Measurements from ENCODE around the gene NOTCH1. TPM values are rescaled to one million over a fixed set of nuclear protein-coding genes. Genes with fewer than 3 reads are reported as not detected.
A peak's percentile ranks its signal among the peaks of the same experiment; 100 is the strongest.

Gene NOTCH1
- total RNA-seq, 1 donor from 2014 or later, result 16.8 TPM

DNA sequence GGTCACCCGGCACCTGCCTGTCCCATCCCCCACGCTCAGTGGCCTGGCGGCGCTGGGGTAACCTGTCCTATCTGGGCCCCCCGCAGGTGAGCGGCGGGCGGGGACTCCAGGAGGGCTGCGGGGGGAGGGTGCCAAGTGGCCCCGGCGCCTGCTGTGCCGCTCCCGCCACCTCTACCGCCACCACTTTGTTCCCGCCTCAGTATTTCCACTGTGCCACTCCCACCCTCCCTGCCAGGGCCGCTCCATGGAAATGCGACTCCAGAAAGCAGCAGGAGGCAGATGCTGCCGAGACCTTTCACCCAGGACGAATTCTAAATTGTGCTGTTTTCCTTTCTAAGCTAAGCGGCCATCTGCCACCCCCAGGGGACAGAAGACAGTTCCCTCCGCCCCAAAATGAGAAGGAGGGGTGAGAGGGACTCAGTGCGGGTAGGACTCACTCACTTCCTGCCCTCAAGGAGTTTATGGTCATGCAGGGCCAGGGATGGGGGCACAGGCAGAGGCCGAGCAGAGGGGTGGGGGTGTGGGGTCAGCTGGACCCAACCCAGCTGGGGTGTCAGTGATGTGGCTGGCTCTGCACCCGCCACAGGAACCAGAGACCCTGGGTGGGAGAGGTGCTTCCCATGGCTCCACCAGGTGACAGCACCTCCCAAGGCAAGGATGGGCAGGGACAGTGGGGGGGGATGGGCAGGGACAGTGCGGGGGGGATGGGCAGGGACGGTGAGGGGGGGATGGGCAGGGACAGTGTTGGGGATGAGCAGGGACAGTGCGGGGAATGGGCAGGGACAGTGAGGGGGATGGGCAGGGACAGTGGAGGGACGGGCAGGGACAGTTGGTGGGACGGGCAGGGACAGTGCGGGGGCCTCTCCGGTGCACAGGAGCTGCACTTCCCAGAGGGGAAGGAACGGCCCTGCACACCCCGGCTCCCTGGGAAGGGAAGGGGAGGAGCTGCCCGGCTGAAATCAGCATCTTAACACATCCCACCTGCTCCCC is 17.8 kb downstream of the NOTCH1 start:
- intact Hi-C loops (cut with DNase I), result no loop called here
- ATAC-seq (ENCODE audit: poor library complexity) (no peak), DNase-seq (no peak)

GRCh38 chr9:136527131-136527530 is 18.7 kb downstream of the NOTCH1 start:
- DNase-seq, result no peak
- intact Hi-C loops (cut with DNase I), result no loop called here
- ATAC-seq (ENCODE audit: poor library complexity), result no peak

- ATAC-seq (ENCODE audit: poor library complexity) (no peak), DNase-seq (no peak)
- intact Hi-C loops (cut with DNase I), result no loop called here
Observed at GRCh38 chr9:136526625-136527066, 19.2 kb downstream of the NOTCH1 start.

DNA sequence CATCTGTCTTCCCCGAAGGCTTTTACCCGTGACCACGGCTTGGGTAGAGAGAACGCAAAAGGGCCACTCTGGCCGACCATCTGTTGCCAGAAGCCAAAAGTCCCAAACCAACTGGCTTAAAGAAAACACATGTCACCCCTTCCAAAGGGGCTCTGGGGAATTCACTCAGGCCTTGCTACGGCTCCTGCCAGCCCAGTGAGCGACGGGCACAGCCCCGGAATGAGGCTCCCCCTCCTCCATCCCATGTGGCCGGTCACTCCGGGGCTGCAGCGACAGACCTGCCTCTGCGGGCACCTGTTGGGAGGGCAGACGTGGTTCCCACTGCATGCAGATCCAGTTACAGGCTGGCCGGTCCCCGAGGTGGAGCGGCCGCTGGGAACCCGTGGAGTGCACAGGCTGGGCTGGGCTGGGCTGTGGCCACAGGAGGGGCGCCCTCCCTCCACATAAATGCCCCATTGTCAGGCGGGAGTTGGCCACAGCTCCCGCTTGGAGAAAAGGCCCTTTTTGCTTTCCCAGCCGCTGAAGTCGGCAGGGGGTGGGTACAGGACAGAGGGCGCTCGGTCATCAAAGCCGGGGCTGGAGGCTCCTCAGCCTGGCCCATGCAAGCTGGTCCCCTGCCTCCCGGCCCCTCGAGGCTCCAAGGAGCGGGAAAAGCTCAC is 19.9 kb downstream of the NOTCH1 start:
- no peak for DNase-seq
- peak; percentile 18 for ATAC-seq (ENCODE audit: poor library complexity)
- intact Hi-C loops (cut with DNase I), result no loop called here

- no peak for DNase-seq
- no peak for ATAC-seq (ENCODE audit: poor library complexity)
- intact Hi-C loops (cut with DNase I), result no loop called here
Observed at GRCh38 chr9:136525207-136525606, 20.6 kb downstream of the NOTCH1 start.

DNA sequence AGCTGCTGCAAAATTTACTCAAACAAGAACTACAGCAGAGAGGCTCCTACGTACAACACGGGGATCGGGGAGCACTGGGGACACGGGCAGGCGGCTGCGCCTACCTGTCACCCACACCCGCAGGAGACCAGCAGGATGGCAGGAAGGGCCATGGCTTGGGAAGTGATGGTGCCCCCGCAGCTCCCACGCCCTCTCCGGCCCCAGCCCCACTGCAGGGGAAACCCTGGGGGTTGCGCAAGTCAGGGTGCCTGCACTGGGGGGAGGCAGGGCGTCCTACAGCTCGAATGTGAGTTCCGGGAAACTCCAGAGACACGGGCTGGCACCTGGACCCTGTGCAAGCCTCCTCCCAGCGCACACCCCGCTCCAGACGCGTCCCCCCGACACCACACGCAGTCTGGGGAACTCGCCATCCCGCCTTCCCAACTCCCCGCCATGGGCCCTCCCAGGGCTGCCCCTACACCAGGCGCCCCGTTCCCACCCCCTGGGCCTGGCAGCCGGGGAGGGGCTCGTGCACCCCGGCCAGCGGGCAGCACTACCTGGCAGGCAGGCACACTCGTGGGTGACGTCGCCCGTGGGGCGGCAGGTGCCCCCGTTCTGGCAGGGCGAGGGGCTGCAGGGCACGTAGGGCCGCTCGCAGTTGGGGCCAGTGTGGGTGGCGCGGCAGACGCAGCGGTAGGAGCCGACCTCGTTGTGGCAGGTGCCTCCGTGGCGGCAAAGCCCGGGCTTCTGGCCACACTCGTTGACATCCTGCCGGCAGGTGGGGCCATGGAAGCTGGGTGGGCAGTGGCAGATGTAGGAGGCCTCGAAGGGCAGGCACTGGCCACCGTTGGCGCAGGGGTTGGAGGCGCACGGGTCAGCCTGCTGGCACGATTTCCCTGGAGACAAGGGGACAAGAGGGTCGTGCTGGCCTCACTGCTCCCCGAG is 23.3 kb downstream of the NOTCH1 start:
- intact Hi-C loops (cut with DNase I), result no loop called here
- no peak for DNase-seq
- no peak for ATAC-seq (ENCODE audit: poor library complexity)

- ATAC-seq (ENCODE audit: poor library complexity), result peak; percentile 32
- intact Hi-C loops (cut with DNase I), result no loop called here
- peak; percentile 77 for DNase-seq
Observed at GRCh38 chr9:136521537-136521936, 24.3 kb downstream of the NOTCH1 start.

- intact Hi-C loops (cut with DNase I), result no loop called here
- ATAC-seq (ENCODE audit: poor library complexity) (no peak), DNase-seq (no peak)
Observed at GRCh38 chr9:136520053-136520540, 25.8 kb downstream of the NOTCH1 start.

GRCh38 chr9:136519263-136520052 is 26.4 kb downstream of the NOTCH1 start:
- DNase-seq (no peak), ATAC-seq (ENCODE audit: poor library complexity) (no peak)
- intact Hi-C loops (cut with DNase I), result no loop called here

GRCh38 chr9:136518623-136519022 is 27.2 kb downstream of the NOTCH1 start:
- DNase-seq, result no peak
- no peak for ATAC-seq (ENCODE audit: poor library complexity)
- intact Hi-C loops (cut with DNase I), result no loop called here

DNA sequence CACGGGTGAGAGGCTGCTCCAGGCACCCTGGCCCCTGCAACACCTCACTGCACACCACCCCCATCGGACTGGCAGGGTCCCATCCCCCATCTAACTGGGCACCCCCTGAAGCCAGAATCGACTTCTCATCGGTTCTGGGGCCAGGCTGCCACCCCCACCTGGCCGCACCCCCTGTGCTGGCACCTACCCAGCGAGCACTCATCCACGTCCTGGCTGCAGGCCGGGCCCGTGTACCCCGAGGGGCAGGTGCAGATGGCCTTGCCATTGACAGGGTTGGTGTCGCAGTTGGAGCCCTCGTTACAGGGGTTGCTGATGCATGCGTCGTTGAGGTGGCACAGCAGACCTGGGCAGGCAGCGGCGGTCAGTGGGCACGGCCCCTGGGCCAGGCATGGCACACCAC is 27.9 kb downstream of the NOTCH1 start:
- ATAC-seq (ENCODE audit: poor library complexity), result no peak
- no peak for DNase-seq
- intact Hi-C loops (cut with DNase I), result no loop called here

DNA sequence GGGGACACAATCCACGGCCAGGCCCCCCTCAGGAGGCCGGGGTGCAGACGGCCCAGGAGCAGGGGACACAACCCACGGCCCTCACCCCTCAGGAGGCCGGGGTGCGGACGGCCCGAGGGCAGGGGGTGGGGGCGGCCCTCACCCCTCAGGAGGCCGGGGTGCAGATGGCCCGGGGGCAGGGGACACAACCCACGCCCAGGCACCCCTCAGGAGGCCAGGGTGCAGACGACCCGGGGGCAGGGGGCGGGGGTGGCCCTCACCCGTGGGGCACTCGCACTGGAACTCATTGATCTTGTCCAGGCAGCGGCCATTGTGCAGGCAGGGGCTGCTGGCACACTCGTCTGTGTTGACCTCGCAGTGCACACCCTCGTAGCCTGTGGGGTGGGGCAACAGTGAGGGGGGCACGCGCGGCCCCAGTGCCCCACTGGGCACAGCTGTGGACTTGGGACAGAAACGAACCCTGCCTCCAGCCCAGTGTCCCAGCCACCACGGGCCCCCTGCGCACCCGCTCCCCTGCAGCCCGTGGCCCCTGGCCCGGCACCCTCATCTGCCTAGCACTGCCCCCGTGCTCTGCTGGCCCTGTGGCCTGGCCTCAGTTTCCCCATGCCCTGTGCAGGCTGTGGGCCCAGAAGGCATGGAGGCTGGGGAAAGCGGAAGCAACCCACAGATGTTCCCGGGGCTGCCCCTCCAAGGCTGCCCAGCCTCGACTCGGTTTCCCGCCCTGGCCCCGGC is 28.7 kb downstream of the NOTCH1 start:
- ATAC-seq (ENCODE audit: poor library complexity) (no peak), DNase-seq (no peak)
- intact Hi-C loops (cut with DNase I), result no loop called here

GRCh38 chr9:136516191-136516654 is 29.6 kb downstream of the NOTCH1 start:
- no peak for ATAC-seq (ENCODE audit: poor library complexity)
- intact Hi-C loops (cut with DNase I), result no loop called here

DNA sequence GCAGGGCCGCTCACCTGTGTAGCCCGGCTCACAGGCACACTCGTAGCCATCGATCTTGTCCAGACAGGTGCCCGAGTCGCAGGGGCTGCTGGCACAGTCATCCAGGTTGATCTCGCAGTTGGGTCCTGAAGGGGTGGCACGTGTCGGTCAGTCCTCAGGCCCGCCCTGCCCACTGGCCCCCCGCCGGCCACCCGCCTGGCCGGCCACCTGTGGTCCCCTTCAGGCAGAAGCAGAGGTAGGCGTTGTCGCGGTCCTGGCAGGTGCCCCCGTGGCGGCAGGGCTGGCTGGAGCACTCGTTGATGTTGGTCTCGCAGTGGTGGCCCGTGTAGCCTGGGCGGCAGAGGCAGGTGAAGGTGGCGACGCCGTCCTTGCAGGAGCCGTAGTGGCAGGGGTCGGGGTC is 30.6 kb downstream of the NOTCH1 start:
- no peak for DNase-seq
- intact Hi-C loops (cut with DNase I), result no loop called here
- no peak for ATAC-seq (ENCODE audit: poor library complexity)

More at GRCh38 chr9:136516191-136516654, 29.6 kb downstream of the NOTCH1 start:
- no peak for DNase-seq

GRCh38 chr9:136514022-136514714 is 31.7 kb downstream of the NOTCH1 start:
- DNase-seq (no peak), ATAC-seq (ENCODE audit: poor library complexity) (no peak)
- intact Hi-C loops (cut with DNase I), result no loop called here

DNA sequence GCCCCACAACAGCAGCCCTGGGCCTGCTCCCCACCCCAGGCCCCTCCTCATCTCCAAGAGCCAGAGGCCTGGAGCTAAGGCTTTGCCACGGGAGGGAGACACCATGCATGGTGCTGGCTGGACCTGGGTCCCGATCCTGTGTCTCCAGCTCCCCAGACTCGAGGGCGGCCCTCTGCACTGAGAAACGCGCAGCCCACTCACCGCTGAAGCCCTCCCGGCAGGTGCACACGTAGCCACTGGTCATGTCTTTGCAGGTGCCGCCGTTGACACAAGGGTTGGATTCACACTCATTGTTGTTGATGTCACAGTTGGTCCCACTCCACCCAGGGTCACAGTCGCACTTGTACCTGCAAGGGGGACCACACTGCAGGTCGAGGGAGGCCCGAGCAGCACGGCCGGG is 32.7 kb downstream of the NOTCH1 start:
- DNase-seq (no peak), ATAC-seq (ENCODE audit: poor library complexity) (no peak)
- intact Hi-C loops (cut with DNase I), result no loop called here

DNA sequence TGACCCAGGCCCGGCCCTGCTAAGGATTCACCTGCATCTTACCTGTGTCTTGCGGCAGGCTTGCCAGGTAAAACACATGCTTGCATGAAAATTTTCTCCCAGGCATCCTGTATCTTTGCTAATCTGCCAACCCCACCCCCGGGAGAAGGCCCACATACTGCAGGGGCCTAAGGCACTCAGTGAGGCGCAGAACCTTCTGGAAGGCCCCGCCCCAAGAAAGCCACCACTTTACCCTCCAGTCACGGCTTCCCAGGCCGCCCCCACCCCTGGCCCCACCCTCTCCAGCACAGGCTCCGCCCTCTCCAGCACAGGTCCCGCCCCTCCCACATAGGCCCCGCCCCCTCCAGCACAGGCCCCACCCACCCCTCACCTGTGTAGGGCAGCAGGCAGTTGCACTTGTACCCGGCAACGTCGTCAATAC is 33.2 kb downstream of the NOTCH1 start:
- ATAC-seq (ENCODE audit: poor library complexity) (peak; percentile 16), DNase-seq (no peak)
- intact Hi-C loops (cut with DNase I), result no loop called here

All from Right ventricle myocardium superior (tissue), 1 donor.